NOMO-1 treated with DMSO at 0.1 percent for 48 hours (cell line): Measurements from ENCODE around the gene ERGIC1.
"Not testable (repeated sequence)": the region's sequence is repeated elsewhere in the genome, so short reads cannot be mapped to it uniquely, and the experiment has no call there.

ENCODE experiments used
- DNase-seq: peaks from one replicate; lab custom pipeline; 2025; ENCODE audit not compliant: unreplicated experiment; lab: John Stamatoyannopoulos, UW

Gene ERGIC1

DNA sequence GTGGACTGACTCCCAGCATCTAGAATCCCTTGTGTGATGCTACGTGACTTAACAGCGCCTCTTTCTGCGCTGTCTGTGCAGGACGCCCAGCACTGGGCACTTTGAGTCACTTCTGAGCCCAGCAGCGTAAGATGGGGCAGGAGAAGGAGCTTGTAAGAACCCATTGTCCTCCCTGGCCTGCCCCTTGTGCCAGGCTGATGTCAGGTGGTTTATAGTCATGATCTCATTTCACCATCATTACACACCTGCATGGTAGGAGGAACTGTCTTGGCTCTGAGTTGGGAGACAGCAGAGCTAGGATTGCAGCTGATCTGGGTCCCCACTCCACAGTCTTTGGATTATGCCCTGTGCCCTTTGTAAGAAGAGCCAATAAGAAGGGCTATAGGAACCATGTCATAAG lies 12.2 kb downstream of the ERGIC1 start:
- no peak for DNase-seq

DNA sequence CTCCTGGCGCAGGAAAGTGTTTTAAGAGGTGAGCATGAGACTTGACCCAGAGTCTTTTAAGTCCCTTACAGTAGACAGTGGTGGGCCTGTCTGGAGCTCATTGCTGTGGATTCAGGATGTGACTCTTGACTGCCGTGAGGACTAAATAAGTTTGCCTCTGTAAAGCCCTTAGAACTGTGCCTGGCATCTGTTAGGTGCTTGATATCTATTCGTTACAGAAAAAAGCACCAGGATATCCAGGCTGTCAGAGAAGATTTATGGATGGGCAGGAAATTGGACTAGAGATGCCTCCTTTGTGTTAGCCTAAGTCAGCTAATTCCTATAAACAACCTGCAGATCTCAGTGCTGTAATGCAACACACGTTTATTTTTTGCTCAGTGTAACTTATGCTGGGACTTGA lies 12.6 kb downstream of the ERGIC1 start:
- no peak for DNase-seq

DNA sequence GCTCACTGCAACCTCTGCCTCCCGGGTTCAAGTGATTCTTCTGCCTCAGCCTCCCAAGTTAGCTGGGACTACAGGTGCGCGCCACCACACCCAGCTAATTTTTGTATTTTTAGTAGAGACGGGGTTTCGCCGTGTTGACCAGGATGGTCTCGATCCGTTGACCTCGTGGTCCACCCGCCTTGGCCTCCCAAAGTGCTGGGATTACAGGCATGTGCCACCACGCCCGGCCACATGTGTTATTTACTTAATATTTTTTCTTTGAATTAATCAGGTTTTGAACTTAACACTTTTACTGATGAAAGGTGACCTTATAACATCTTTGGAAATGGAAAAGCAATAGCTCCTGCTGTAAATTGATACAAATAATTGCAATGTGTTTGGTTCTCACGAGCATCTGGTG lies 13.5 kb downstream of the ERGIC1 start:
- DNase-seq = not testable (repeated sequence)

DNA sequence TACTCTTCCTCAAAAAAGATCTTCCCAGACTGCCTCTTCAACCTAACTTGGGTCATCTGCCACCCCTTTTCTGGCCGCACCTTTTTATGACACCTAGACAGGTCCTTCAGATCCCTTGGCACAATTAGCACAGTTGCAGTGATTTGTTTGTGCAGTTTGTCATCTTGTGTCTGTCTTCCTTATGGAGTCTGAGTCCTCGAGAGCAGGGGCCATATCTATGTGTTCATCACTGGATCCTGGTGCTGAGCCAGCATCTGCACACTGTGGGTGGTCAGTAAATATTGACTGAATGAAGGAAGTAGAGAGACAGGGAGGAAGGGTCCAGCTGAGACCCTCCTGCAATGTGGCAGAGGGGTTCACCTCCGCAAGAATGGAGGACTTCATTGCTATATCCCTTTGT lies 14.4 kb downstream of the ERGIC1 start:
- no peak for DNase-seq

DNA sequence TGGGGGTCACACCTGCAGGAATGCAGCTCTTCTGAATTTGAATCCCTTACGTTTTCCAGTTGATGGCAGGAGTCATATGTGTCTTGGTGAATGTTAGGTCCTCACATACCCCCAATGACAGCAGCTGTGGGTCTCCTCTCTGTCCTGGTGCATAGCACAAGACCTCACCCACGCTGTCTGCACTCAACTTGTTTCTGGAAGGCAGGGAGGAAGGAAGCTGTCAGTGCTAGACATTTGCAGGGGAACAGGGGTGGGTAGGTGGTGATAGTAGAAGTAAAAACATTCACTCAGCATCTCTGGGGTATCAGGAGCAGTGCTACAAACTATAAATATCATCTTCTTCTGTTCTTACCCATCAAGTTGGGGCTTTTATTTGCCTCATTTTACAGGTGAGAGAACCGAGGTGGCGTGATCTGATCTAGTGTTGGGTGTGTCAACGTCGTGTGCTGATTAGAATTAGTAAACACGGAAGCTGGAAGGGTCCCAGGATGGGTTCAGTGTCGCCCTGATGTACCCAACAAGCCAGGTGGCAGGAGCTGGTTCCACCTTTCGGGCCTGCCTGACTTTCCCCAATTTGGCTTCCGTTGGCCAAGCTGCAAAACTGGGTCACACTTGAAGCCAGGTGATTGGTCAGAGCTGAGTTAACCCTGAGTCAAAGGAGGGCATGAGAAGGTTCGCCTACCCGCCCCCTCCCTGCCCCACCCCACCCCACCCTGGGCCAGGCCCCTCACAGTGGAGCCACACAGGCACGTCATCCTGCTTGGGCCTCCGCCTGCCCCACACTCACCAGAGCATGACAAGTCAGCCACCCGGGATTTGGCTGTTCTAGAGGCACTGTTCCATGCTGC lies 15.8 kb downstream of the ERGIC1 start:
- DNase-seq = no peak

DNA sequence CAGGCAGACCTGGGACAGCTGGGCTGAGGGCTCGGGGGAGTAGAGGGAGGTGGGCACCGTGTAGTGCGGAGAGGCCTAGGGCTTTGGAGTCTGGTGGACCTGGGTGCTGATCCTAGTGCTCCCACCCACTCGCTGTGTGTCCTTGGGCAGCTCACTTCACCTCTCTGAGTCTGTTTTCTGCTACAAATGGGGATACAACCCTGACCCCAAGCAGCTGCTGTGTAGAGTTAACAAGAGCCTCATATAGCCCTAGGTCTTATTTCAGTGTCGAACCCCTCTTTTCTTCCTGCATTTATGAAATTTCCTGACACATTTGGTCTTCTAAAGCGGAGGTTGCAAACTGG lies 16.4 kb downstream of the ERGIC1 start:
- no peak for DNase-seq

DNA sequence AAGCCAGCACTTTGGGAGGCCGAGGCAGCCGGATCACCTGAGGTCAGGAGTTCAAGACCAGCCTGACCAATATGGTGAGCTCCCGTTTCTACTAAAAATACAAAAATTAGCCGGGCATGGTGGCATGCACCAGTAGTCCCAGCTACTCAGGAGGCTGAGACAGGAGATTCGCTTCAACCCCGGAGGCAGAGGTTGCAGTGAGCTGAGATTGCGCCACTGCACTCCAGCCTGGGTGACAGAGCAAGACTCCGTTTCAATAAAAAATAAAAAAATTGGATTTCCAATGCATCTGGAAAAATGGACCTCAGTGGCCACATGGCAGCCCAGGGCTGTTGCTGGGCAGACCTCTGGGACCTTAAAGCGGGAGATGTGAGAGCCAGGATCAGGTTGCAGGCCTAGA lies 17.2 kb downstream of the ERGIC1 start:
- not testable (repeated sequence) for DNase-seq

DNA sequence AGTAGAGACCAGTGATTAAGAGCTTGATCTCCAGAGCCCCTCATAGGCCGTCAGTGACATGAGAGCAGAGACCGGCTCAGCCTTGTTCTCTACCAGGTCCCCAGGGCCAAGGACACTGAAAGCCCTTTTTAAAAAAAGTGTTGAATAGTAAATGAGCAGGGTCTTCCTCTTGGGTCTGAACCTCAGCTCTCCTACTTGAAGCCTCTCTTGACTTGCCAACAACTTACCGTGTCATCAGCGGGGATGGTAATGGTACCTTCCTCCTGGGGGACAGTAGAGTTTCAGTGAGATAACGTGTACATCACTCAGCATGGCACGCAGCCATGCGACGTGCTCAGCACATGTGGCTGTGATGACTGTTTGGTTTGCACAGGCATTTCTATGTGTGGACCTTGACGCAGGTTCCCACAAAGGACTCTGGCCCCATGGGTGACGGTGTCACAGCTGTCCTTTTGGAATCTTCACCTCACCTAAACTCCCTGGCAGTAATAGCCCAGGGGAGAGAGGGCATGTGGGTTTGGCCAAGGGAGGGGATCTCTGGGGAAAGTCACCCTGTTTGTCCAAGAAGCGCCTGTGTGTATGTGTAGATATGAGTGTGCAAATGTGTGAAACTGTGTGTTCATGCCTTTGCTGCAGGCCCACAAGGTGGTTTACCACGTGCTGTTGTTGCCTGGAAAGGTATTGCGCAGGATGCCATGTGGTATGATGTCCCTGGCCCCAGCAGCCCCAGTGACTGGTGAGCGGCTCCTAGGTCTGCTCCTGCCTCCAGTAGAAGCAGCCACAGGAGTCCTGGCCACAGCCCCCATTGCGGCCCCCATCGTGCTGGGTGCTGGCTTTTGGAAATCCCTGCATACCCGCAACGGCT lies 18.7 kb downstream of the ERGIC1 start:
- DNase-seq = no peak

DNA sequence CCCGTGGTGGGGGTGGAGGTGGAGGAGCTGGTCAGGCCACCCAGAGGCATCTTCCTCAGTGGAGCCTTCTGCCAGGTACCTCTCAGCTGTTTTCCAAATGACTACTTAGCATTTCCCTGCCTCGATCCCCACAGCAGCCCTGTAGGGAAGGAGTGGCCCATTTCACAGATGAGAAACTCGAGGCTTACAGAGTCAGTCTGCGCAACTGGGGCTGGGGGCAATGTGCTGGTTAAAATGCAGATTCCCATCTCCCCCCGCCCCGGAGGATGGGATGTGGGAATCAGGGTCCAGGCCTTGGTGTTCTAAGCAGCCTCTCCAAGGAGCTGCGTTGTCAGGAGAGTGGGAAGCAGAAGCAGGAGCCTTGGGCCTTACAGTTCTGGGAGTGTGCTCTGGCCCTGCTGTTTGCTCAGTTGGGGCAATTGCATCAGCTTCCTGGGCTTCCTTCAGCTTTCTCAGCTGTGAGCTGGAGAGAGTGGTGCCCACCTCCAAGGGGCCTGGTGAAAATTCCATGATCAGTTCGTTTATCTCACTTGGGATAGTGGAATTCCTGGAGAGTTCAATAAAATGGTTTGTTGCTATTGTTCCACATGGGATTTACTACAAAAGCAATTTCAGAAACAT lies 19.4 kb downstream of the ERGIC1 start:
- DNase-seq = no peak

DNA sequence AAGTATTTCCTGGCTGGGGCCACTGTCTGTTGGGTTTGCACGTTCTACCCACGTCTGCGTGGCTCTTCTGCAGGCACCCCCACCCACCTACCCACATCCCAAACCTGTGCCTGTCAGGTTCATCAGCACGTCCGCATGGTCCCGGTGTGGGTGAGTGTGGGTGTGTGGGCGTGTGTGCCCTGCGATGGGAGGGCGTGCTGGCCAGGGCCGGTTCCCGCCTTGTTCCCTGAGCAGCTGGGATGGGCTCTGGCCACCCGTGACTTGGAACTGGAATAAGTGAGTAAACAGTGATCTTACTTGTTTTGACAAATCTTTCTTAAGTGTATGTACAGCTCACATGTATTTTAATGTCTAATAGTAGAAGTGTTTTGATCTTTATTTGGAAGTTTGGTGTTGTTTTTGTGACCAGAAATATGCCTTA lies 20.4 kb downstream of the ERGIC1 start:
- no peak for DNase-seq

DNA sequence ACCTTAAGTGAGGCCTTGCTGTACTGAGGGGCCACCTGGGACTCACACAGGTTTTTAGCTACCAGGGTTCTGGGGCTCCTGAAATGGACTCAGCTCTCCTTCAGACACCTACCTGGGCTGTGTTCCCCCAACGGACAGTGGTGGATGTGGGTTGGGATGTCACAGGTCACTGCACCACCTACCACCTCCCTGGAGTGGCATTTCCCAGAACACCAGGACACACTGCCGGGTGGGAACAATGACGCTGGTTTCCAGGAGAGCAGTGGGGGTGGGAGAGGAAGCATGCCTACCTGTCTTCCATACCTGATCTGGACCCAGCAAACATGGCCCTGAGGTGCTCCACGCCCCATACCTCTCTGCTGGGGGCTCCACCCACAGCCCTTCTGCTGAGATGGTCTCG lies 20.9 kb downstream of the ERGIC1 start:
- DNase-seq = no peak

DNA sequence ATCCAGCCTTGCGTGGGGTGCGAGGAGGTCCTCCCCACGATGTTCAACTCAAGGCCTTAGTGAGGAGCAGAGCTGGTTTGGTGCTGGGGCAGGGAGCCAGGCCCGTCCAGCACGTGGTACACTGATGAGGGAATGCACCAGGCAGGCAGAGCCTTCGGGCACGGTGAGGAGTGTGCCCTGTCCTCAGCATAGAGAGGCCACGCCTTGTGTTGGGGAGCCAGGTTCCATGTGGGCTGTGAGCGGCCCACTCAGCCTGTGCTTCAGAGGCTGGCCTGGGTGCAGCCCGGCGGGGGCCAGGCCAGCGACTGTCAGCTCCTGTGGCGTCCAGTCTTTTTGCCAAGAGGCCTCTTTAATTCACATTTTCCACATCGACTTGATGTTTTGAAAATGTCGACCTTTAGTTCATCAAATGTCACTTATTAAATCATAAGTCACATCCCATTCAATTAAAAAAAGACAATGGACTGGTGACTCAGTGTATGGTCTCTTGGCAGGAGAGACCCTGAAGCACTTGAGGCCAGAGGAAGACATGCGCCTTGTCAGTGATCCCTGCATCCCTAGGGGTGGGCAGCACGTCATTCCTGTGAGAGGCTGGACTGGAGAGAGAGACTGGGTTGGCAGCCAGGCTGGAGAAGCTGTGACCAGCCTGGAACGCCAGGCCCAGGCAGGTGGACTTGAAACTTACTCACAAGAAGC lies 21.7 kb downstream of the ERGIC1 start:
- DNase-seq = no peak

DNA sequence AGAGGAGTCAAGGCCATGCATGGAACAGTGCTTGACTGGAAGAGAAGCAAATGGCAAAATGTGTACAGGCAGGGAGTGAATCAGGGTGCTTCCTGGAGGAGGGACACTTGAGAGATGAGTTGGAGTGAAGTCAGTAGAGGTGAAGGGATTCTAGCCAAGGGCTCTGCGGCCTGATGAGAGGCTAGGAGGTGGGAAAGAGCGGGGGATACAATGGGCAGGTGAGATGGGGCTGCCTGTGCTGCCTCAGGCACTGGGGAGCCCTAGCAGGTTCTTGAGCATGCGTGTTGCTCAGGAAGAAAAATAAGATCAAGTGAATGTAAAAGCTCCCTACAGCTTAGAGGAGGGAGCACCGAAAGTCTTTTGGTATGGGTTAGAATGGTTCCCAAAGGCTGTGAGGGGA lies 22.3 kb downstream of the ERGIC1 start:
- DNase-seq = no peak

DNA sequence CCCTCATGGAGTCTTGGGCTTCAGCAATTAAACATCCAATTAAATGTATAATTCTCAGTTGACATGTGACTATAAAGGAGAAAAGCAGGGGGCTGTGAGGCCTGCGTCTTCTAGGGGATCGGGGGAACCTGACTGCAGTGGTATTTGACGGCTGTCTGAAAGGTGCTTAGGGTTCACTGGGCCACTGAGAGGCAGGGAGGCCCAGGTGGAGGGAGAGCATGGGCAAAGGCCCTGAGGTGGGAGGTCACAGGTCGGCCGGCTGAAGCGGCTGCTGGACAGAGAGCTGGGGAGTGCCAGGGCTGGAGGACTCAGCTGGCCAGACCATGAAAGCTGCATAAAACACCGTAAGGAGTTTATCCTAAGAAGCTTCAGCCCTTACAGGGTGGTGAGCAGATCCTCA lies 23.9 kb downstream of the ERGIC1 start:
- no peak for DNase-seq

DNA sequence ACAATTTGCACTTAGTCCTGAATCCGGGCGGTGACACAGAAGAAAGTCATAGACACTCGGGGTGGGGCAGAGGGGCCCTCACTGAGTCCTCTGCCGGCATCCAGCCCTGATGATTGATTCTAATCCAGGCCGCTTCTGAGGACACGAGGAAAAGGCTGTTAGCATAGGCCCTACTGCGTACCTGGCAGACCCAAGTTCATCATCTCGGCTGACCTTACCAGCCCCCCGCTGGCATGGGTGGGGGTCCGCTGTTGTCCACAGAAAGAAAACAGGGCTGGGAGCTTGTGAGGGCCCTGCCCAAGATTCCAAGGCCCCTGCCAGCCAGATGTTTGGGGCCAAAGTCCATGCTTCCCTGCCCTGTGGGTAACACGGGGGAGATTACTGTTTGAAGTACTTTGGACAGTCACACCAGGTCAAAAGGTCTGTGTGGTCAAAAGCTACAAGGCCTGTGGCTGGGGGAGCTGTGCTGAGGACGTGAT lies 24.5 kb downstream of the ERGIC1 start:
- no peak for DNase-seq

DNA sequence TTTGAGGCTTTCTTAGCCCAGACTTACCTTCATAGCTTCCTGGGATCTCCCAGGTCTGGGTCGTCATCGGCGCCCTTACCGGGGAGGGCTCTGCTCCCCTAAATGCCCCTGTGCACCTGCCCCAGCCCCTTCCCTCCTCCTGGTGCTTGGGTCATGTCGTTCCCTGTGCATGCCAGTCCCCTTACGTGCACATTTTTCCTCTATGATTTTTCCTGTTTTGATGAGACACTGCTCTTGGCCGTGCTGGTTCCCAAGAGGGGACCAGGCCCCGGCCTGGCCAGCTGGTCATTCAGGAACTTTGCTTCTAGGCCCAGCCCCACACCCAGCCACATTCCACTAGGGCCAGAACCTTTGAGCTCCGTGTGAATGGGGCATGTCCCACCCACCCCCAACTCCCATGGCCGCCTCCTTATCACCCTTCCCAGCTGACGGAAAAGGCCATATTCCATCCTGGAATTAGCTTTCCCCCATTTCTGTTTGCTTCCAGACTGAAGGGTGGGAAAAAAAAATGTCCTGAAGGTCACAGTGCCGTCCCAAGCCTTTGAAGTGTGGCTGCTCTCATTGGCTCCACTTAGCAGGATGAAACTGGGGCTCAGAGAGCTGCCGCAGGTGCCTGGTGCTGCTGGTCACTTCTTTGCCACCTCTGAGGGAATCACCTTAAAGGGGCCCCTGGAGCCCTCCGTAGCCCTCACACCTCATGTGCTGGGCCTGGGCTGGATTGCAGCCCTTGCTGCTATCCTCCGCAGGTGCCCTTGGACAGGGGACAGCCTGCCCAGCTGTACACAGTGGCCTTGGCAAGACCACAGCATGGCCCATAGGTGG lies 25.1 kb downstream of the ERGIC1 start:
- no peak for DNase-seq

DNA sequence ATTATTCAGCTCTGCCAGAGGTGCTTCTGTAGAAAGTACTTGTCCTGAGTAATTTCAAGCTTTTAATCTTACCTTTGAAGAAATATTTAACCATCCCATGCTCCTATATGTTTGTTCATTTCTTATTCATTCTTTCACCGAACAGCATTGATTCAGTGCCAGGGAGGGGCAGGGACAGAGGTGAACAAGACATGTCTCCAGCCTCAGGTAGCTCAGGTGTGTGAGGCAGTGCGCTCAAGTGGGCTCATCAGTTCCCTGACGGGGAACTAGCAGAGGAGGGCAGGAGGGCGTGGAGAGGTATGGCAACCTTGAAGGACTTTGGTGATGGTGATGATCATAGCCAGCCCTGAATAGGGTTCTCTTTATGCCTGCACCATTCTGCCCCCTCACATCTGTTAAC lies 25.9 kb downstream of the ERGIC1 start:
- no peak for DNase-seq

DNA sequence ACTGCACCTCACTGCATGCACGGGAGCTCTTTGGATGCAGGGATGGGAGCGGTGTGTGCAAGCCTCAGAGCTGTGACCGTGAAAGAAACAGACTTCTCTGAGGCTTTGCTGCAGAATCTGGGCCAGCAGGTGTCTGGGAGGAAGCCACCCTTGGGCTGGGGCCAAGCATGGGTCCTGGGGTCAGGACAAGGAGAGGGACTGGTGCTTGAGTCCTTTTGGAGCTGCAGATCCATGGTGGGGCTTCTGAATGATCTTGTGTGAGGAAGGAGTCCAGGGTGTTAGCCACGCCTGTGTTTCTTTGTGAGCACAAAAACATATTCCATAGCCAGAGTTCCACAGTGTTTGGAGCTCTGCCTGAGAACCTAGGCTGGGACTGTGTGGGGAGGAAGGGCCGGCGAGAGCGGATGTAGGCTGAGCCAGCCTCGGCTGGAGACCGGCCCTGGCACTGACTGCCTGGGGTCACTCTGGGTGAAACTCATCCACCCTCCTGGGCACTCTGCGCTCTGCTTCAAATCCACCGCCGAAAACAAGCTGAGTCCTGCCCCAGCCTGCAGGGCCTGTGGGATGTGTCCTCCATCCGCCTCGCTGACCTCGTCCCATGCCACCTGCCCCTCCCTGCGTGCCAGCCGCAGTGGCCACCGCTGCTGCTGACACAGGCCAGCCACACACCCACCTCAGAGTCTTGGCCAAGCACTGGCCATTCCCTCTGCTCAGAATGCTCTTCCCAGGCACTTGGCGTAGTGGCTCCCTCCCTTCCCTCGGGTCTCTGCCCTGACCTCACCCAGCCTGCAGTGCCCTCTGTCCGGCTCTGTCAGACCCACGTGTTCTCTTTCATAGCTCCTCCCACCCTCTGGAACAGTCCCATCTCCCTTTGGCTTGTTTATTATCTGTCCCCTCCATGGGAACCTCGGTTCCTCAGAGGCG lies 26.7 kb downstream of the ERGIC1 start:
- no peak for DNase-seq

DNA sequence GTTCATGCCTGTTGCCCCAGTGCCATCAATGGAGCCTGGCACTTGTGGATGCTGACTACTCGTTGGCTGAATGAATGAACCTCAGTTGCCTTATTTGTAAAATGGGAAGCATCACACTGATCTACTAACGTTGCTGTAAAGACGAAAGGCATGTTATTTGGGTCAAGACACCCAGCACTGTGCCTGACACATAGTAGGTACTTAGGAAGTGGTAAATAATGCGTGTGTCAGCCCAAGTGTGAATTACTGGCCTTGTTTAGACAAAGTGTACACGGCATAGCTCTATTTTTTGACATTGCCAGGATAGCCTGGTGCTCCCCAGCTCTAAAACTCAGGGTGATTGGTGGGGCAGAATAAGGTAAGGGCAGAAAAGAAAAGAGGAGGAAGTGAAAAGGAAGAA lies 27.4 kb downstream of the ERGIC1 start:
- DNase-seq = no peak
